Measurements from ENCODE around the gene KDM7A. TPM values are rescaled to one million over a fixed set of nuclear protein-coding genes. Genes with fewer than 3 reads are reported as not detected.

KDM7A gene
- total RNA-seq, 1 donor from 2014 or later, result 13.8 TPM

- ATAC-seq (ENCODE audit: low read depth) (peak; percentile 22), DNase-seq (no peak)
- Mint-ChIP-seq H3K27ac (peak overlapping the region; percentile 81), H3K4me1 (peaks cover 59% of the 10 kb centered on the region), H3K4me3 (peak overlapping the region; percentile 21), H3K36me3 (ENCODE audit: low read depth) (no peaks in the 10 kb centered on the region), H3K27me3 (no peaks in the 10 kb centered on the region), H3K9me3 (peaks cover 4% of the 10 kb centered on the region)
- POLR2A ChIA-PET, result interaction anchor here (1.6 to 8.8 kb wide), 2 partner anchors 14 to 38 kb away, joined by 16 to 168 read pairs; partner anchors contain the start of gene KDM7A
- CTCF ChIA-PET, result no interaction called here
- intact Hi-C loops (cut with micrococcal nuclease), result loop anchor here (1.0 to 10.0 kb wide), 2 partner anchors 9 to 299 kb away; no protein-coding TSS in a partner anchor
- no peak for TF ChIP-seq CTCF (IDR thresholded peaks at IDR 0.05)
Observed at GRCh38 chr7:140214075-140214684, 37.4 kb upstream of the KDM7A start.

GRCh38 chr7:140213684-140214074, 36.9 kb upstream of the KDM7A start:
- POLR2A ChIA-PET, result interaction anchor here (1.6 to 8.8 kb wide), 3 partner anchors 14 to 37 kb away, joined by 16 to 168 read pairs (median 86); partner anchors contain the start of gene KDM7A
- CTCF ChIA-PET, result no interaction called here
- peak overlapping the region; percentile 81 for H3K27ac Mint-ChIP-seq
- no peak for TF ChIP-seq CTCF (IDR thresholded peaks at IDR 0.05)
- intact Hi-C loops (cut with micrococcal nuclease), result loop anchor here (1.0 to 10.0 kb wide), 2 partner anchors 10 to 299 kb away; no protein-coding TSS in a partner anchor
- H3K9me3 Mint-ChIP-seq, result peaks cover 4% of the 10 kb centered on the region
- no peaks in the 10 kb centered on the region for H3K27me3 Mint-ChIP-seq
- DNase-seq, result no peak
- peak overlapping the region; percentile 21 for H3K4me3 Mint-ChIP-seq
- H3K36me3 Mint-ChIP-seq (ENCODE audit: low read depth), result no peaks in the 10 kb centered on the region
- ATAC-seq (ENCODE audit: low read depth), result no peak
- H3K4me1 Mint-ChIP-seq, result peaks cover 64% of the 10 kb centered on the region

- CTCF ChIA-PET, result no interaction called here
- Mint-ChIP-seq H3K9me3 (no peaks in the 10 kb centered on the region), H3K27me3 (no peaks in the 10 kb centered on the region), H3K27ac (peak overlapping the region; percentile 80), H3K4me3 (peak overlapping the region; percentile 65), H3K36me3 (ENCODE audit: low read depth) (no peaks in the 10 kb centered on the region), H3K4me1 (peaks cover 73% of the 10 kb centered on the region)
- intact Hi-C loops (cut with micrococcal nuclease), result loop anchor here (10.0 kb wide), 1 partner anchor 297 kb away; no protein-coding TSS in a partner anchor
- no peak for TF ChIP-seq CTCF (IDR thresholded peaks at IDR 0.05)
- ATAC-seq (ENCODE audit: low read depth) (peak; percentile 7), DNase-seq (no peak)
- POLR2A ChIA-PET, result interaction anchor here (7.2 to 8.8 kb wide), 2 partner anchors 16 to 36 kb away, joined by 86 to 168 read pairs; partner anchors contain the start of gene KDM7A
Observed at GRCh38 chr7:140212100-140212881, 35.5 kb upstream of the KDM7A start.

DNA sequence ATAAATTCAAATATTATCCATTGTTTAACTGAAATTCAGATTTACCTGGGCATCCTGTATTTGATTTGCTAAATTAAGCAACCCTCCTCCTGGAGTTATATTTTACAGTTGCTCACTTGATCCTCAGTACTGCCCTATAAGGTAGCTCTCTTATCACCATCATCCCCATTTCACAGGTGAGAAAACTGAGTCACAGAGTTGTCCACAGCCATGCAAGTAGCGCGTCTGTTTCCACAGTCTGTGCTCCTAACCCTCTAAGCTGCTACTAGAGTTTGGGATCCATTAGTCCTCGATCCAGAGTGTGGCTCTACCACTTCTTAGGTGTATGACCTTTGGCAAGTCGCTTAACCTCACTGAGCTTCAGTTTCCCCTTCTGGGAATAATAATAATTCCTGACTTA, 34.9 kb upstream of the KDM7A start:
- ChIA-PET POLR2A (interaction anchor here (7.2 to 8.8 kb wide), 2 partner anchors 16 to 35 kb away, joined by 86 to 168 read pairs; partner anchors contain the start of gene KDM7A), CTCF (no interaction called here)
- Mint-ChIP-seq H3K4me1 (peaks cover 79% of the 10 kb centered on the region), H3K4me3 (no peak overlapping the region), H3K36me3 (ENCODE audit: low read depth) (no peaks in the 10 kb centered on the region), H3K9me3 (no peaks in the 10 kb centered on the region), H3K27ac (no peak overlapping the region), H3K27me3 (no peaks in the 10 kb centered on the region)
- DNase-seq (no peak), ATAC-seq (ENCODE audit: low read depth) (no peak)
- TF ChIP-seq CTCF (IDR thresholded peaks at IDR 0.05), result no peak
- intact Hi-C loops (cut with micrococcal nuclease), result loop anchor here (2.0 to 10.0 kb wide), 2 partner anchors 19 to 297 kb away; no protein-coding TSS in a partner anchor
